NCI-H774 (cell line): Measurements from ENCODE around the gene PRR19.

Source experiments
- DNase-seq: peaks from one replicate; lab custom pipeline; 2025; lab: John Stamatoyannopoulos, UW

Gene PRR19

DNA sequence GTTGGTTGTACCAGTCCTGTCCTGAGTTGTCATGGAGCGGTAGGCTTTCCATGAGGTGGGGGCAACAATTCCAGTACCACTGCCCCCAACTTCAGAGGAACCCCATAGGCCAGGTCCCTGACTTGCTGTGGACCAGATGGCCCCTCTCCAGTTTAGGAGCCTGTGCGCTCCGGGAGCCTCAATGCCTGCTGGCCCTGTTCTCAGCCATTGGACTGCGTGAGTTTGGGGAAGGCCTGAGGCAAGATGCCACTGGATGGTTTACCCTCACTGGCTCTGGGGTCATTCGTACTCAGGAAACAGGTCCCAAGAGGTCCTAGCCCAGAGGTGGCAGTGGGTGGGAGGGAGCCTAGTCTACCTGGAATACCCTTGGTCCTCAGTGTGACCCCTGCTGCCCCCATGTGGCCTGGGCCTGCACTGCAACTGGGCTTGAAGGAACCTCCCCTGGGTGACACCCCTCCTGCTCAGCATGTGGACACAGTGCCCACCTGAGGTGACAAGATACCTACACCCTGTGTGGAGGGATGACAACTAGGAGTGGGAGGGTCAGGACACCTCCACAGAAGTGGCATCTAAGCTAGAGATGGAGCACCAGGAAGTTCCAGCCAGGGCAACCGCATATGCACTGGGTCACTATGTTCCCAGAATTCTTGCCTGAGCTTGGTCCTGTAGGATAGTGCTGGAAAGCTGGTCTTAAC, 6.0 kb upstream of the PRR19 start:
- peak; percentile 20 for DNase-seq

DNA sequence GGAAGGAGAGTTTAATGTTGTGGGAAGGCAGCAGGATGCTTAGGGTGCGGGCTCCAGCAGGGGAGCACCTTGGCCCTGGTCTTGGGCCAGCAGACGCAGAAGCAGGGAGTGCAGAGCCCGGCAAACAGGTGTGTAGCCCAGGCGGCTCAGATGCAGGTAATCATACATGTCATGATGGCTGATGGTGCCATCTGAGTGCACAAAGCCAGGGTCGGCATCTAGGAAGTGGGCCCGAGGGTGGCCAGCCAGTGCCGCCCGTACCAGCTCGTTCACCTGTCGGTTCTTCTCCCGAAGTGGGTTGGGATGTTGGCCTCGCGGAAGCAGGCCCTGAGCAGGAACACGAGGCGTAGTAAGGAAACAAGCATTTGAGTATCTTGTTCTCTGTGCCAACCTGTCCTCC, 4.9 kb upstream of the PRR19 start:
- no peak for DNase-seq

DNA sequence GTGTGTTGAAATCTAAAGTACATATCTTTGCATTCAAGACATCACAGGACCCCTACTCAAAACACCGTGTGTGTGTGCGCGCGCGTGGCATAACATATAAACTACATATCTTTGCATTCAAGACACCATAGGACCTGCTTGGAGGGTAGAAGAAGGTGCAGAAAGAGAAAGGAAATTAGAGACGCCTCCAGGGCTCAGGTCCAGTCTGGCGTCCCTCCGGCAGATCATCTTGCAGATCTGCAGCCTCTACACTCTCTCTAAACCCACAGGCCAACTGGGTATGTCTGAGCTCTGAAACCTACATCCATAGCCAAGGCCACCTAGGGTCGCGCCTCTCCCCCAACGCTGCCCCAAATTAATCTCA, 1.2 kb downstream of the PRR19 start:
- no peak for DNase-seq

DNA sequence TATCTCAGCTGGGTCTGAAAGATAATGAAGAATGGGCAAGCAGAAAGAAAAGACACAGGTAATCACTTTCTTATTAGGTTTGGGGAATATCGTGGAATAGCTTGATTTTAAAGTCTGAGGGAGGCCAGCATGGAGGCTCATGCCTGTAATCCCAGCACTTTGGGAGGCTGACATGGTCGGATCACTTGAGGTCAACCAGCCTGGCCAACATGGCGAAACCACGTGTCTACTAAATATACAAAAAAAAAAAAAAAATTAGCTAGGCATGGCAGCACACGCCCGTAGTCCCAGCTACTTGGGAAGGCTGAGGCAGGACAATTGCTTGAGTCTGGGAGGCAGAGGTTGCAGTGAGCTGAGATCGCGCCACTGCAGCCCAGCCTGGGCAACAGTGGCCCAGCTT, 1.9 kb downstream of the PRR19 start:
- no peak for DNase-seq

DNA sequence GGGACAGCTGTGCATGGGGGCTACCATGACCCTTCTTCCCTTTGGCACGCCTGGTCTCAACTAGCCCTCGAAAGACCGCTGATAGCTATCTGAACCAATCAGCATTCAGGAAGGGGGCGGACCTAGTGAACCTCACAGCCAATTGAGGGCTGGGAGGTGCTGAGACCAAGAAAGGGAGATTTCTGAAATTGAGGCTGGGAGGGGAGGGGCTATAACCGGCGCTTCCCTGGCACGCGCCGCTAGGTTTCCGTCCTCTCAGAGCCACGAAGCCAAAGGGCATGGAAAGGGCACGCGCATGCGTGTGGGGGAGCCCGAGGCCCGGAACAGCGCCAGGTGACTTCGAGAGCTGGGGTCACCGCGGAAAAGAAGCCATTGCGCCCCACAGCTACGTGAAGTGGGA, 4.7 kb downstream of the PRR19 start:
- no peak for DNase-seq

DNA sequence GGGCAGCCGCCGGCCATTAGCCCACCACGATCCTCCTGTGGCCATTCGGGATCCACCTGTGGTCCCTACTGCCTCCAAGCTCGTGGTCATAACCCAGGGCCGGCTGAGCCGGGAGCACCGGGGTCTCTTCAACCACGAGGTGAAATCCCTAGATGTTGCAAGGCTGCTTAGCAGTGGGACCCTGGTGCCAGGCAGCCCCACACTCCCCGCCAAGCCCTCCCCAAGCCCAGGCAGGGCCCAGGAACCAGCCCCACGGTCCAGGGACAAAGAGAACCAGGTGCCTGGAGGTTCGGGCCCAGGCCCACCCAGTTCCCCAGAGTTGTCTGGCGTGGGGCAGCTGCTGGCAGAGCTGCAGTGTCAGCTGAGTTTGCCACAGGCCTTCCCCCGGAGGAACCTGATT, 7.8 kb downstream of the PRR19 start:
- no peak for DNase-seq

DNA sequence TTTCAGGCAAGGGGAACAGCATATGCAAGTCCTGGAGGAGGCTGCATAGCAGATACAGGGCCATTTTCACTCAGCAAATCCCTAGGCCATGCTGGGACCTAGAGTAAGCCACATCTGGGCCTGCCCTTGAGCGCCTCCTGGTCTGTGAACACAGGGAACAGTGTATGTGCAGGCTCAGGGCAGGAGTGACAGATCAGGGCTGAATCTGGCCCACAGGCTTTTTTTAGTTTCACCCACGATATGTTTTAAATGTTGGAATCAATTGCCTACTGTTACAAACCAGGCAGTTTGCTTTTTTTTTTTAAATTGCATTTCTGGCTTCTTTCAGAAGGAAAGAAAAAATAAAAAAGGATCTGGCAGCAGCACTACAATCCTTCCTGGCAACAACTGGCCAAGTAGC, 9.7 kb downstream of the PRR19 start:
- no peak for DNase-seq

DNA sequence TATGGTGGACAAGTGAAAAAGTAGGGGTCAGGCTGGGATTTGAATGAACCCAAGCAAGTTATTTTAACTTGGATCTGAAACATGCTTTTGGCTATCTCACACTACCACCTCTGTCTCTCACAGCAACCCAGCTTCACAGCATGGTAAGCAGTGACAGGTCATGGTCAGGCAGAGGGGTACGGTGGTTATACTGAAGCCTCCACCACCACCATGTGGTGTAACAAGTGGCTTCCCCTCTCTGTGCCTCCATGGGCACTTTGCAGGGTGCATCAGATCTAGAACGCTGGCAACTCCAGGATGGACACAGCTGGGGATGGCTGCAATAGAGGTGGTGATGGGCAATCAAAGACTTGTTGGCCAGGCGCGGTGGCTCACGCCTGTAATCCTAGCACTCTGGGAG, 10.4 kb downstream of the PRR19 start:
- DNase-seq: no peak

DNA sequence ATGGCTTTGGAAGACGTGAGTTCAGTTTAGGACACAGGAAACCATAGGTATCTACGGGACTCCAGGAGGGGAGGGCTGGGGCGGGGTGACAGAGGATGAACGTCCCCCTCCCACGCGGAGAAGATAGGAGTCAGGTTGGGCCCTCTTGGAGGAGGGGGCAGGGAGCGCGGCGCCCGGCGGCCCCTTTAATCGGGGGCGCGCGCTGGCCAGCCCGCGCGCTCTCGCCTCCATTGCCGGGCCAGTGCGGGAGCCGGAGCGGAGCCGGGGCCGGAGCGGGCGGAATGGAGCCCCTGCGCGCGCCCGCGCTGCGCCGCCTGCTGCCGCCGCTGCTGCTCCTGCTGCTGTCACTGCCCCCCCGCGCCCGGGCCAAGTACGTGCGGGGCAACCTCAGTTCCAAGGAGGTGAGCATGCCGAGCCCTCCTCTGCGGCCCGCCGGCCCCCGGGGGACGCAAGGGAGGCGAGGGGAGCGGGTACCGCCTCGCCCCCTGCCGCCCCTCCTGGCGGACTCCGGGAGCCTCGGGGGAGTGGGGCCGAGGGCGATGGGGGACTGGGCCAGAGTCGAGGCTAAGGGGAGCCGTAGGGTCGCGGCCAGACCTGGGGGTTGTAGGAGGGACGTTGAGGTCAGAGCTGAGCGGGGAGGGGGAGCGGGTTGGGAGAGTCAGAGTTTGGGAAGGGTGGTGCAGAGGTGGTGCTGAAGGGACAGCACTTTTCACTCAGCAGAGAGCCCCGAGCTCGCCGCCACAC, 11.3 kb downstream of the PRR19 start, which contains the start of gene TMEM145:
TSS of gene TMEM145 (plus strand) at position 214 of the 744 bp plus-strand sequence. CDS start at position 282, 68 bp downstream.
- DNase-seq: peak; percentile 53

DNA sequence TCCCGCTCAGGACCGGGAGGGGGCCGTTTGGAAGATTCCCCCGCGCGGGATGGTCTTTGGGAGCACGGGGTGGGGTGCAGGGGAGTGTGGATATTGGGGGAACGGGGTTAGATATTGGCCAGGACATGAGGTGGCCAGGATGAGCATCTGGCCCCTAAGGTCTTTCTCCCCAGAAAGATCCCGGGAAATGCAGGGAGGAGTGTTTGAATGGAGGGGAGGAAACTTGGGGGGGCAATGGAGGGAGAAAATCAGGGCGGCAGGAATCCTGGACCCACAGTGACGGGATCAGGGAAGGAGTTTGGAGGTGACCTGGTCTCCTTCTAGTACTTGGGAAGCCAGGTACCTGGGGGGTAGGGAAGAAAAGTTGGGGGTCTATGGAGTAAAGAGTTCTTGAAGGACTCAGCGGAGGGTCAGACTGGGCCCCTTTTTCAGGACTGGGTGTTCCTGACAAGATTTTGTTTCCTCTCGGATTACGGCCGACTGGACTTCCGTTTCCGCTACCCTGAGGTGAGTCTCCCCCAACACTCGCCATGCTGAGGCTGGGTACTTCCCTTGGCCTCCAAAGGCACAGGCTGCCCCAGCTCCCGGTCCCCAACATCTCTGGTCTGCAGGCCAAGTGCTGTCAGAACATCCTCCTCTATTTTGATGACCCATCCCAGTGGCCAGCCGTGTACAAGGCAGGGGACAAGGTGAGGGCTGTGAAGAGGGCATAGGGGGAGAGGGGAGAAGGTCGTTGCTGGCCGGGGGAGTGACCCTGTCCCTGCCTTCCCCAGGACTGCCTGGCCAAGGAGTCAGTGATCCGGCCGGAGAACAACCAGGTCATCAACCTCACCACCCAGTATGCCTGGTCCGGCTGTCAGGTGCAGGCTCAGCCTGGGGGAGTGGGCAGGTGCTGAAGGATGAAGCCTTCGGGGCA, 12.2 kb downstream of the PRR19 start:
- no peak for DNase-seq

DNA sequence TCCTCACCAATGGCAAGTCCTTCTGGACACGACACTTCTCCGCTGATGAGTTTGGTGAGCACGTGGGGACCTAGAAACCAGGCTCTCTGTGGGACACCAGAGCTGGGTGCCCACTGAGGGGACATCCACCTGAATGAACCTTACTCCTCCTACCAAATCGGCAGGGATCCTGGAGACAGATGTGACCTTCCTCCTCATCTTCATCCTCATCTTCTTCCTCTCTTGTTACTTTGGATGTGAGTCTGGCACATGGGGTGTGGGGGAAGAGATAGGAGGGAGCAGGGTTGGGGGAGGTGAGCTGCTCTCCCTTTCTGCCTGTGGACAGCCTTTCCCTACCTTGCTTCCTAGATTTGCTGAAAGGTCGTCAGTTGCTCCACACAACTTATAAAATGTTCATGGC, 13.1 kb downstream of the PRR19 start:
- no peak for DNase-seq

DNA sequence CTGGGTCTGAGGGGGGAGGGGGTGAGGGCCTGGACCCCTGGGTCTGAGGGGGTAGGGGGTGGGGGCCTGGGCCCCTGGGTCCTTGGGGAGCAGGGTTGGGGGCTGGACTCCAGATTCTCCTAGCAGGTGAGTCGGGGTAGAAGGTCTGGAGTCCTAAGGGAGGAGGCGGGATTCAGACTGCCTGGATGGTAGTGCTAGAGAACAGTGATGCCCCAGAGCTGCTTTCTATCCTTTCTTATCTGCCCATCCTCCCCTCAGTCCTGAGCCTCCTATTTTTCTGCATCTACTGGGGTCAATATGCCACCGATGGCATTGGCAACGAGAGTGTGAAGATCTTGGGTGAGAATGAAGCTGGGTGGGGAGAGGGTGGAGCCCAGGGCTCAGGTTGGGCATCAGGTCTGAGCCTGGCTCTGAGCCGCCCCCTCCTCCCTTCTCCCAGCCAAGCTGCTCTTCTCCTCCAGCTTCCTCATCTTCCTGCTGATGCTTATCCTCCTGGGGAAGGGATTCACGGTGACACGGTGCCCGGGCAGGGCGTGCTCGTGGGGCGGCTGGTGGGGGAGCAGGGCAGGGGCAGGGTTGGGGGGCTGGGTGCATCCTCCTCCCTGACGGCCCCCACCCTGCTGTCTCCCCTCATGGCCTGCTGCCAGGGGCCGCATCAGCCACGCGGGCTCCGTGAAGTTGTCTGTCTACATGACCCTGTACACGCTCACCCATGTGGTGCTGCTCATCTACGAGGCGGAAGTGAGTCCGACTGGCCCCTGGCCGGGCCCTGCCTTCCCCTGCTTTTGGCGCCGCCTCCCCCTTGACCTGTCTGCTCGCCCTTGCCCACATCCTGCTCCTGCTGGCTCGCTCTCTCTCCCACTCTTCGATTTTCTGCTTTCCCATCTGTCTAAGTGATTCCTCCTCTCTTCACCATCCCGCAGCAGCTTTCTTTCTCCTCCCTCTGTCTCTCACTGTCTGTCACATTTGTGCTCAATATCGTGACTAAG, 14.6 kb downstream of the PRR19 start:
- DNase-seq: no peak

DNA sequence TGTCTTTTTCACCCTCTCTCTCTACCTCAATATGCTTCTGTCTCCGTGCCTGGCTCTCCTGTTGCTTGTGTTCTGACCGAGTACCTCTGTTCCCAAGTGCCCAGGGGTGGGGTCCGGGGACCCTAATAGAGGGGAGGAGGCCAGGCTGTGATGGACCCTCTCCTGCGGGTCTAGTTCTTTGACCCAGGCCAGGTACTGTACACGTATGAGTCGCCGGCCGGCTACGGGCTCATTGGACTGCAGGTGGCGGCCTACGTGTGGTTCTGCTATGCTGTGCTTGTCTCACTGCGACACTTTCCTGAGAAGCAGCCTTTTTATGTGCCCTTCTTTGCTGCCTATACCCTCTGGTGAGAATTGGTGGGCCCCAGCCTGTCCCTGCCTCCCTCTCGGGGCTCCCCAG, 15.6 kb downstream of the PRR19 start:
- DNase-seq: no peak

DNA sequence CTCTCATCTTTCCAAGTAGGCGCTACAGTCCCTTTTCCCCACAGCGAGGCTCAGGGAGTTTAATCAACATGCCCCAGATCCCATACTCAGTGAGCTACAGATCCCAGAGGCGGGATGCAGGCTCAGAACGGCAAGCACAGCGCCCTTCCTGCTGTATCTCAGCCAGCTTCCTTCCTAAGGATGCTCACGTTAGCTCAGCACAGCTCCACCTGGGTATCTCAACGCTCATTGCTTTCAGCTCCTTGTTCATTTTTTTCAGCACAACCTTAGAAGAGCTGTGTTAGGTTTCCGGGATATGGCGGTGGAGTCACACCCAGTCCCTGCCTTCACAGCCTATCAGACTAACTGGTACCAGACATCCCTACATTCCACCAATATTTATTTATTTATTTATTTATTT, 20.4 kb downstream of the PRR19 start:
- DNase-seq: no peak

DNA sequence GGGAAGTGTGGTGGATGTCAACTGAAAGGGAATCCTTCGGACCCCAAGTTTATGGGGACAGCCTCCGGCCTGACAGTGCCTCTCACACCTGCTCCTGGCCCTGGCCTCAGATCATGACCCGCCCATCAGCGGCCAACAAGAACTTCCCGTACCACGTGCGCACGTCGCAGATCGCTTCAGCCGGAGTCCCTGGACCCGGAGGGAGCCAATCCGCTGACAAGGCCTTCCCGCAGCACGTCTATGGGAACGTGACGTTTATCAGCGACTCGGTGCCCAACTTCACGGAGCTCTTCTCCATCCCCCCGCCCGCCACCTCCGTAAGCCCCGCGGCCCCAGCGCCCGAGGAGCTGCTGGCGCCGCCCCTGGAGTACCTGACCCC, 21.5 kb downstream of the PRR19 start:
- DNase-seq: no peak

DNA sequence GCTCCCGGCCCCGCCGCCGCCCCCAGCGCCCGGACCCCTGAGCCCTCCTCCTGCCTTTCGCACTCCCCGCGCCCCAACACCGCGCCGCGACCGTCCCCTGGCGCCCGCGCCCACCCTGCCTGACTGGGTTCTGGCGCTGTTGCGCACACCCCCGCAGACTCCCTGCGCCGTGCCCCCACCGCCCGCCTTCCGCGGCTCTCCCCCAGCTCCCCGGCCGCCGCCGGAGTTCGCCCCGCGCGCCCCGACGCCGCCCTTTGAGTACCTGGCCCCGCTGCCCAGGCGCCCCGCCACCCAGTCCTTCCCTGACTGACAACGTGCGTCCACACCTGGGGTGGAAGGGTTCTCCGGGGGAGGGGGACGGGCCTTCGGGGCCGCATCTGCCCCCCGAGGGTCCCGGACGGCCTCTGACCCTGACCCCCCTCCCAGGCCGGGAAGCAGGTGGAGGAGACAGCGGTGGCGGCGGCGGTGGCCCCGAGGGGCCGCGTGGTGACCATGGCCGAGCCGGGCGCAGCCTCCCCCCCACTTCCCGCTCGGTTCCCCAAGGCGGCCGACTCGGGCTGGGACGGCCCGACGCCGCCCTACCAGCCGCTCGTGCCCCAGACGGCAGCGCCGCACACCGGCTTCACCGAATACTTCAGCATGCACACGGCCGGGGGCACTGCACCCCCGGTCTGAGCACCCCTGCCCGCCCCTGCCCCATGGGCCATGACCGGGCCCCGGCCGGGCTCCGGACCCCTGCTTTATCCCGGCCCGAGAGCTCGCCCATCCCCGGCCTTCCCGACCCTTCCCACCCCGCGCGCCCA, 22.1 kb downstream of the PRR19 start:
- no peak for DNase-seq

DNA sequence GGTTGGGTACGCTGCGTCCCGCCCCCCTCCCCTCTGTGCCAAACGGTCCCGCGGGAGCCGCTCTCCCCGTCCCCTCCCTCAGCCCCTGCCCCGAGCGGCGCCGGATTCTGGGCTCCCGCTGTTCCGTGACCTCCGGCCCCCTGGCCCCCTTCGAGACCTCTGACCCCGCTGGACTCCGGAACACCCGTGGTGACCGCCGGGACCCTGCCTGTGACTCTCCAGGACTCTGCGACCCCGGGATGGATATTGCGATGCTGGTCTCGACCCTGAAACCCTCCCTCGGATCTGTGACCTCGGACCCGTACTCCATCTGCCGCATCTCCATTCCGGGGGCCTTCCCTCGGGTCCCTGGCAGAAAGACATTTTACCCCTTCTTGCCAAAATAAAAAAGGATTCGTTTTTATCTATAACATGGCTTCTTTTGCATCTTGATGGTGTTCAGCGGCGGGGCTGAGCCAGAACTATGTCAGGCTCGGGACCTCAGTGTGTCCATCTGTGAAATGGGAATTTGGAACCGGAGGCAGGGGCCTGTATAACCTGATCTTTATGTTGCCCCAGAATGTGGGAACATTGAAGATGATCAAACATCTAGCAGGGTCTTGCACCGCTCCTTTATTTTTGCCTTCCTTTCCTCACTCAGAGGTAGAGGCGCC, 22.8 kb downstream of the PRR19 start:
- DNase-seq: no peak

DNA sequence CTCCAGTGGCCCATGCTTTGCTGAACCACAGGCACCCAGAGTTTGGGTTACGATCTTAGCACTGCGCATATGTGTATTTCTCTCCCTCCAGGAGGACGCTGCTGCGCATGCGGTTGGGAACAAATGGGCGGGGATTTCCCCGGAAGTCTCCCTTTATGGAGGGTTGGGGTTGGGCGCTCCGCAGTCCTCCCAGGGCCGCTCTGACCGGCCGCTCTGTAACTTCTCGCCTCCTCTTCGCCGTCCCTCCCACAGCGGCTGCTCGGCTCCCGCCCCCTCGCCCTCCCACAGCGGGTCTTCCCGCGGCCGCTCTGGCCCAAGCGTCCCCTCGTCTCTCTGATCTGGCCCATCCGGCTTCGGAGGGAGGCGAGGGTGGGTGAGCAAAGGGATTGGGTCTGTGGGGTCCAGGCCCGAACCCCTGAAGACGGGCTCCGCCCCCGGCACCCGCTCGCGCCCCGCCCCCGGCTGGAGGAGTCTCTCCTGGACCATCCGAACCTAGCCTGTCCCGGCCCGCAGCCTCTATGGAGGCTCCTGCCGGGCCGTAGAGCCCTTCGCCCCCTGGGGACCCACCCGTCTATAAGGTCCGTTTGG, 23.5 kb downstream of the PRR19 start, which contains the start of gene MEGF8:
TSS of gene MEGF8 (plus strand) at position 328 of the 588 bp plus-strand sequence. CDS start 609 bp downstream, outside the sequence.
- DNase-seq: peak; percentile 98

DNA sequence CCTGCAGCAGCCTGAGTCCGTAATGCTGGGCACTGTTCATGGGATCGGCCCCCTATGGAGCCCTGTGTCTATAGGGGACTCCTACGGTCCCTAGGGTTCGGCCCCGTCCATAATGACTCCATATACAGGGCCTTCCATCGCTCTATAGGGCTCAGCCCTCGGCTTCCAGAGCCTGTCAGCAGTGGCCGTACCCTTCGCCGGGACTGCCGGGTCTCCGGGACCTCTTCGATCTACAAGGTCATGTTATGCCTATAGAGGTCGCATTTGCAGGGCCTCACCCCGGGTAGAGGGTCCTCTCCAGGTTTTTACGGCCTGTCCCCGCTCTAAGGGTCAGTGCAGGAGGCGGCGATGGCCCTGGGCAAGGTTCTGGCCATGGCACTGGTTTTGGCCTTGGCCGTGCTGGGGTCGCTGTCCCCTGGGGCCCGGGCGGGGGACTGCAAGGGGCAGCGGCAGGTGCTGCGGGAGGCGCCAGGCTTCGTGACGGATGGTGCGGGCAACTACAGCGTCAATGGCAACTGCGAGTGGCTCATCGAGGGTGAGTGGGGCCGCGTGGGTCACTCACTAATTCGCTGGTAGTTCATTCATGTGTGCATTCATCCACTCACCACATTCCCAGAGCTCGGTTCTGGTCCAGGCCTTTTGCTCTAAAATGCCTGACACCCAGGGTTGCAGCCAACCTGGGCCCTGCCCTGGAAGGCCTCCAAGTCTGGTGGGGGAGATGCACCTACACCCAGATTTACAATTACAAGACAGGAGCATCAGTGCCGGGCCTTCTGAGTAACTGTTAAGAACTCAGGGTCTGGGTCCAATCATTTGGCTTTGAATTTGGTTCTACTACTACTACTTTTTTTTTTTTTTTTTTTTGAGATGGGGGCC, 24.2 kb downstream of the PRR19 start:
- no peak for DNase-seq
